ENCODE data around the gene RNASEL. TPM values are rescaled to one million over a fixed set of nuclear protein-coding genes. Genes with fewer than 3 reads are reported as not detected.

RNASEL gene
- total and polyA plus RNA-seq, 4 donors: 1.3 to 3.9 (median 2.4) TPM

DNA sequence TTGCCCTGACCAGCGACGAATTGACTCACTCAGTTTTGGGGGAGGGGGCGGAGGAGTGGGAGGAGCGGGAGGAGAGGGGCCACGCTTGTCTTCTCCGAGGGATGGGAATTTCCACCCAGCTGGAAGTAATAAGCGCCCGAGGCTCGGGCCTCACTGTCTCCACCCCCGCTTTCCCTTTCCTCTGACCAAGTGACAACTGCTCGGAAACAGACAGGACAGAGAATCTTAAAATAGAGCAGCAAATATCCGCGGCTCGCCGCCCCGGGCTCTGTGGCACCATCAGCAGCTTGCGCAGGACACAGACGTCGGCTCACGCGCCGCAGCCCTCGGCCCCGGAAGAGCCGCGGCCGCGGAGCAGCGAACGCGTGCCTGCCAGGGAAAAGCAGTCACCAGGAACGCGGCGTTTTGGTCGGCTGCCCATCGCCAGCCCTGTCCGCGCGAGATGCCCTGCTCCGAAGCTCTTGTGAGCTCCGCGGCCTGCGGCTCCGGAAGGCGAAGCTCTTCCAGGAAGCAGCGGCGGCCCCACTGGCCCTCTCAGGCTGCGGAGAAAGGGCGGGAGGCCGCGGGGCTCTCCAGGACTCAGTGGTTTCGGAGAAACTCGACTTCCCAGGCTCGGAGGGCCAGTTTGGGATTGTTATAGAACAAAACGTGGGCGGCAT is 25.9 kb upstream of the RNASEL start:
- Histone ChIP-seq H3K36me3 (ENCODE audit: control insufficient read depth in 4 of 4, insufficient read depth in 3 of 4, low read depth in 1 of 4, low read length in 3 of 4) (no peaks in the 10 kb centered on the region), H3K4me1 (ENCODE audit: control insufficient read depth in 4 of 4, insufficient read depth in 4 of 4, low read length in 3 of 4) (peaks cover 1 to 24% (median 14%) of the 10 kb centered on the region in 4 donors), H3K27me3 (ENCODE audit: control insufficient read depth in 4 of 4, insufficient read depth in 4 of 4, low read length in 3 of 4) (no peaks in the 10 kb centered on the region), H3K27ac (ENCODE audit: low read depth in 1 of 2, low read length in 2 of 2) (peak overlapping the region; percentile 77 to 79), H3K9me3 (ENCODE audit: control insufficient read depth in 4 of 4, low read length in 3 of 4) (no peaks in the 10 kb centered on the region), H3K4me3 (ENCODE audit: low read depth in 1 of 3, low read length in 3 of 3) (peak overlapping the region; percentile 14 to 51 (median 30)), H3K9ac (ENCODE audit: low read depth in 1 of 2, low read length in 2 of 2) (peak overlapping the region; percentile 0 to 65)
- peak; percentile 54 for DNase-seq (ENCODE audit: low spot score)
- 2% methylated on average over 56 of the region's 56 CpGs for WGBS
- TF ChIP-seq YY1 (IDR thresholded peaks at IDR 0.05) (peak; percentile 47), JUND (IDR thresholded peaks at IDR 0.05) (no peak), REST (IDR thresholded peaks at IDR 0.05) (peak; percentile 40), SP1 (IDR thresholded peaks at IDR 0.05) (peak; percentile 47), RXRA (IDR thresholded peaks at IDR 0.05) (peak in 1 of 2 donors; percentile 10), EGR1 (IDR thresholded peaks at IDR 0.05; ENCODE audit: low read depth in 2 of 2) (peak; percentile 56 to 73), ATF3 (IDR thresholded peaks at IDR 0.05) (no peak), NR2F2 (IDR thresholded peaks at IDR 0.05) (peak; percentile 74), FOXA2 (IDR thresholded peaks at IDR 0.05) (no peak), RAD21 (IDR thresholded peaks at IDR 0.05) (peak in 1 of 2 donors; percentile 43), MAX (IDR thresholded peaks at IDR 0.05) (peak; percentile 59)
- TF ChIP-seq, protein P1, sequence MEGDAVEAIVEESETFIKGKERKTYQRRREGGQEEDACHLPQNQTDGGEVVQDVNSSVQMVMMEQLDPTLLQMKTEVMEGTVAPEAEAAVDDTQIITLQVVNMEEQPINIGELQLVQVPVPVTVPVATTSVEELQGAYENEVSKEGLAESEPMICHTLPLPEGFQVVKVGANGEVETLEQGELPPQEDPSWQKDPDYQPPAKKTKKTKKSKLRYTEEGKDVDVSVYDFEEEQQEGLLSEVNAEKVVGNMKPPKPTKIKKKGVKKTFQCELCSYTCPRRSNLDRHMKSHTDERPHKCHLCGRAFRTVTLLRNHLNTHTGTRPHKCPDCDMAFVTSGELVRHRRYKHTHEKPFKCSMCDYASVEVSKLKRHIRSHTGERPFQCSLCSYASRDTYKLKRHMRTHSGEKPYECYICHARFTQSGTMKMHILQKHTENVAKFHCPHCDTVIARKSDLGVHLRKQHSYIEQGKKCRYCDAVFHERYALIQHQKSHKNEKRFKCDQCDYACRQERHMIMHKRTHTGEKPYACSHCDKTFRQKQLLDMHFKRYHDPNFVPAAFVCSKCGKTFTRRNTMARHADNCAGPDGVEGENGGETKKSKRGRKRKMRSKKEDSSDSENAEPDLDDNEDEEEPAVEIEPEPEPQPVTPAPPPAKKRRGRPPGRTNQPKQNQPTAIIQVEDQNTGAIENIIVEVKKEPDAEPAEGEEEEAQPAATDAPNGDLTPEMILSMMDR (IDR thresholded peaks at IDR 0.05; ENCODE audit: low read depth, low read length, missing input control): no peak
- TF ChIP-seq, protein P2, sequence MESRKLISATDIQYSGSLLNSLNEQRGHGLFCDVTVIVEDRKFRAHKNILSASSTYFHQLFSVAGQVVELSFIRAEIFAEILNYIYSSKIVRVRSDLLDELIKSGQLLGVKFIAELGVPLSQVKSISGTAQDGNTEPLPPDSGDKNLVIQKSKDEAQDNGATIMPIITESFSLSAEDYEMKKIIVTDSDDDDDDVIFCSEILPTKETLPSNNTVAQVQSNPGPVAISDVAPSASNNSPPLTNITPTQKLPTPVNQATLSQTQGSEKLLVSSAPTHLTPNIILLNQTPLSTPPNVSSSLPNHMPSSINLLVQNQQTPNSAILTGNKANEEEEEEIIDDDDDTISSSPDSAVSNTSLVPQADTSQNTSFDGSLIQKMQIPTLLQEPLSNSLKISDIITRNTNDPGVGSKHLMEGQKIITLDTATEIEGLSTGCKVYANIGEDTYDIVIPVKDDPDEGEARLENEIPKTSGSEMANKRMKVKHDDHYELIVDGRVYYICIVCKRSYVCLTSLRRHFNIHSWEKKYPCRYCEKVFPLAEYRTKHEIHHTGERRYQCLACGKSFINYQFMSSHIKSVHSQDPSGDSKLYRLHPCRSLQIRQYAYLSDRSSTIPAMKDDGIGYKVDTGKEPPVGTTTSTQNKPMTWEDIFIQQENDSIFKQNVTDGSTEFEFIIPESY (IDR thresholded peaks at IDR 0.05): peak; percentile 28

GRCh38 chr1:182611787-182612186 is 22.7 kb upstream of the RNASEL start:
- Histone ChIP-seq H3K4me3 (ENCODE audit: low read depth in 1 of 3, low read length in 3 of 3) (no peak overlapping the region), H3K27ac (ENCODE audit: low read depth in 1 of 2, low read length in 2 of 2) (no peak overlapping the region), H3K9ac (ENCODE audit: low read depth in 1 of 2, low read length in 2 of 2) (no peak overlapping the region), H3K27me3 (ENCODE audit: control insufficient read depth in 4 of 4, insufficient read depth in 4 of 4, low read length in 3 of 4) (no peaks in the 10 kb centered on the region), H3K4me1 (ENCODE audit: control insufficient read depth in 4 of 4, insufficient read depth in 4 of 4, low read length in 3 of 4) (peaks cover 1 to 24% (median 13%) of the 10 kb centered on the region in 4 donors), H3K9me3 (ENCODE audit: control insufficient read depth in 4 of 4, low read length in 3 of 4) (no peaks in the 10 kb centered on the region), H3K36me3 (ENCODE audit: control insufficient read depth in 4 of 4, insufficient read depth in 3 of 4, low read depth in 1 of 4, low read length in 3 of 4) (no peaks in the 10 kb centered on the region)
- no peak for TF ChIP-seq EGR1 (IDR thresholded peaks at IDR 0.05; ENCODE audit: low read depth in 2 of 2)
- TF ChIP-seq RAD21 (IDR thresholded peaks at IDR 0.05): no peak
- no peak for TF ChIP-seq NR2F2 (IDR thresholded peaks at IDR 0.05)
- no peak for TF ChIP-seq TAF1 (conservative IDR thresholded peaks at IDR 0.05)
- TF ChIP-seq RXRA (IDR thresholded peaks at IDR 0.05): no peak
- TF ChIP-seq JUND (IDR thresholded peaks at IDR 0.05): no peak
- no peak for TF ChIP-seq ATF3 (IDR thresholded peaks at IDR 0.05)
- no peak for TF ChIP-seq YY1 (IDR thresholded peaks at IDR 0.05)
- TF ChIP-seq, protein P1 (IDR thresholded peaks at IDR 0.05; ENCODE audit: low read depth, low read length, missing input control): no peak
- no peak for TF ChIP-seq FOXA2 (IDR thresholded peaks at IDR 0.05)
- TF ChIP-seq HNF4G (IDR thresholded peaks at IDR 0.05): no peak
- TF ChIP-seq HNF4A (conservative IDR thresholded peaks at IDR 0.05): no peak
- no peak for TF ChIP-seq SP1 (IDR thresholded peaks at IDR 0.05)
- TF ChIP-seq FOXA1 (IDR thresholded peaks at IDR 0.05): no peak
- TF ChIP-seq GABPA (IDR thresholded peaks at IDR 0.05 in 1 of 2, conservative IDR thresholded peaks at IDR 0.05 in 1 of 2): no peak
- TF ChIP-seq MAX (IDR thresholded peaks at IDR 0.05): no peak
- WGBS: 90% methylated on average over 8 of the region's 8 CpGs
- DNase-seq (ENCODE audit: low spot score): no peak

All from liver (tissue), 9 donors.